ENCODE measurements around the gene THBS2. TPM values are rescaled to one million over a fixed set of nuclear protein-coding genes. Genes with fewer than 3 reads are reported as not detected.

Gene THBS2
- total RNA-seq, result 10 to 100 TPM in 8 of 9 donors, 1 to 10 TPM in 1; 7.9 to 51.7 (median 15.9) TPM
- 10 to 100 TPM in 1 of 2 donors, 1 to 10 TPM in 1; 1.9 to 19.8 TPM for polyA plus RNA-seq
- long read RNA-seq, donor 1, full-length matches to known transcripts, result 11 of 21 reads
- long read RNA-seq, donor 1, partial matches to known transcripts, result 10 of 21 reads
- long read RNA-seq, donor 1, other reads (novel, unspliced or antisense), result 0 of 21 reads
- long read RNA-seq, donor 2, full-length matches to known transcripts, result 31 of 57 reads
- long read RNA-seq, donor 2, partial matches to known transcripts, result 19 of 57 reads
- long read RNA-seq, donor 2, other reads (novel, unspliced or antisense), result 7 of 57 reads
- long read RNA-seq, donor 3, full-length matches to known transcripts, result 12 of 22 reads
- long read RNA-seq, donor 3, partial matches to known transcripts, result 8 of 22 reads
- long read RNA-seq, donor 3, other reads (novel, unspliced or antisense), result 2 of 22 reads

DNA sequence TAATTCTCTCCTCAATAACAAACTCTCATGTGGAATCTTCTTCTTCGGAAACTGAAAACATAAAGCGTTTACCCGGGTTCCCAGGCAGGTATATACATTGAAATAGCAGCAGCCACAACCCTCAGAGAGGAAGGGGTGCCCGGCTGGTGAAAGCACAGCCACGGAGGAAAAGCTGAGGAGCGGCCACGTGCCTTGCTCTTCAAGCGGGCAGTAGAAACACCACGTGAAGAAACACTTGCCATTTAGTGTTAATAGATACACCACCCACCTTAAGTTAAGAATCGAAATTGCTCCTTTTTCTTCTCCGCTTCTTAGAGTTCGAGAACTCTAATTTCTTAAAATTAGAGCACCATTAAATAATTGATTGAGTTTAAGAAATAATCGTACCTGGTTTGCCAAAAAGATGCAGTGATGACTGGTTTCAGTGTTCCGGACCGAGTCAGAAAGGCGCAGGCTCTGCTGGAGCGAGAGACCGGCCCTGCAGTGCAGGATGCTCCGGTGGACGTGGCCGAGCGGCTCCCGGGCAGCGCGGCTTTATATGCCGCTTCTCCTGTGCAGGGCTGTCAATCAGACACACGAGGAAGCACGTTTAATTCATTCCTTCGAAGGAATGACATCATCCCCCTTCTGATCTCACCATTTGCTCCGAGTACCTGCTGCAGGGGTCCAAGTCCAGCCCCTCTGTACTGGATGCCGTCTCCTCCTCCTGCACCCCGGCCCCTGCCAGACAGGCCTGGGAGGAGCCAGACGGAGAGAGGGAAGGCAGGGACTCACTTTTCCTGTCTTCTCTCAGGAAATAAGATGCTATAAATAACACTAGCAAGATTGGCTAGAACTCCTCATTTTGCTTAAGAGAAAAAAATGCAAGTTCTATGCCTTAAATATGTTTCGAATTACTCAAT, at the start of gene THBS2:
THBS2 (minus strand) TSS at position 510 of the 902 bp plus-strand sequence. CDS start 3,062 bp downstream, outside the sequence.
- 4 to 7% (median 6%) methylated on average over 33 to 34 of the region's 34 CpGs for WGBS, 4 donors
- peak within 1 kb of the TSS in 10 of 12 donors; percentile 41 to 75 (median 56) for H3K27ac ChIP-seq
- peaks cover 0 to 10% (median 2%) of the 10 kb centered on the region in 9 donors for H3K36me3 ChIP-seq
- peaks cover 0 to 72% (median 22%) of the 10 kb centered on the region in 9 donors for H3K27me3 ChIP-seq
- TF ChIP-seq, protein P1, sequence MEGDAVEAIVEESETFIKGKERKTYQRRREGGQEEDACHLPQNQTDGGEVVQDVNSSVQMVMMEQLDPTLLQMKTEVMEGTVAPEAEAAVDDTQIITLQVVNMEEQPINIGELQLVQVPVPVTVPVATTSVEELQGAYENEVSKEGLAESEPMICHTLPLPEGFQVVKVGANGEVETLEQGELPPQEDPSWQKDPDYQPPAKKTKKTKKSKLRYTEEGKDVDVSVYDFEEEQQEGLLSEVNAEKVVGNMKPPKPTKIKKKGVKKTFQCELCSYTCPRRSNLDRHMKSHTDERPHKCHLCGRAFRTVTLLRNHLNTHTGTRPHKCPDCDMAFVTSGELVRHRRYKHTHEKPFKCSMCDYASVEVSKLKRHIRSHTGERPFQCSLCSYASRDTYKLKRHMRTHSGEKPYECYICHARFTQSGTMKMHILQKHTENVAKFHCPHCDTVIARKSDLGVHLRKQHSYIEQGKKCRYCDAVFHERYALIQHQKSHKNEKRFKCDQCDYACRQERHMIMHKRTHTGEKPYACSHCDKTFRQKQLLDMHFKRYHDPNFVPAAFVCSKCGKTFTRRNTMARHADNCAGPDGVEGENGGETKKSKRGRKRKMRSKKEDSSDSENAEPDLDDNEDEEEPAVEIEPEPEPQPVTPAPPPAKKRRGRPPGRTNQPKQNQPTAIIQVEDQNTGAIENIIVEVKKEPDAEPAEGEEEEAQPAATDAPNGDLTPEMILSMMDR (IDR thresholded peaks at IDR 0.05), result no peak
- TF ChIP-seq POLR2A (IDR thresholded peaks at IDR 0.05), result peak in 1 of 2 donors; percentile 43
- peak within 1 kb of the TSS in 11 of 12 donors; percentile 18 to 66 (median 47) for H3K4me3 ChIP-seq
- H3K4me1 ChIP-seq, result peaks cover 0 to 19% (median 7%) of the 10 kb centered on the region in 12 donors
- intact Hi-C loops (cut with DNase I), result no loop called here
- ATAC-seq (peak; percentile 53 to 90 (median 86)), DNase-seq (peak; percentile 60 to 78 (median 69))
- peaks cover 0 to 2% (median 0%) of the 10 kb centered on the region in 12 donors for H3K9me3 ChIP-seq

GRCh38 chr6:169302716-169303115, 49.1 kb upstream of the THBS2 start:
- H3K9me3 ChIP-seq, result peaks cover 0 to 25% (median under 1%) of the 10 kb centered on the region in 12 donors
- intact Hi-C loops (cut with DNase I), result no loop called here
- H3K27ac ChIP-seq, result no peak overlapping the region
- WGBS, 4 donors, result 55 to 100% (median 60%) methylated on average over 1 to 3 of the region's 3 CpGs
- H3K4me1 ChIP-seq, result no peaks in the 10 kb centered on the region
- H3K36me3 ChIP-seq, result no peaks in the 10 kb centered on the region
- DNase-seq, result no peak
- no peak for ATAC-seq
- H3K27me3 ChIP-seq, result no peaks in the 10 kb centered on the region
- no peak for TF ChIP-seq POLR2A (IDR thresholded peaks at IDR 0.05)
- TF ChIP-seq, protein P1 (IDR thresholded peaks at IDR 0.05), result no peak
- no peak overlapping the region for H3K4me3 ChIP-seq

DNA sequence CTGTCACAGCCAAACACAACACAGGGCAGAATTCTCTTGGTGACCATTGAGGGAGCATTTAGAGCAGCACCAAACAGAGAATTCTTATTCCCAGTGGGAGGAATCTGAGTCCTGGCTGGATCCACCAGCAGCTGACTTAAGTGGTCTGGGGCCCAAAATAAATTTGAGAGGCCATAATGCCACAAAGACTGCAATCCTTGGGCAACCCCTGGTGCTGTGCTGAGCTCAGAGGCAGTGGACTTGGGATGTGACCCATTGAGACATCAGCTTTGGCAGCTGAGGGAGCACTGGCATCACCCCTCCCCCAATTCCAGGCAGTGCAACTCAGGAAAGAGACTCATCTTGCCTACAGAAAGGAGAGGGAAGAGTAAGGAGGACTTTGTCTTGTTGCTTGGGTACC, 48.6 kb upstream of the THBS2 start:
- Histone ChIP-seq H3K27ac (no peak overlapping the region), H3K4me1 (no peaks in the 10 kb centered on the region), H3K9me3 (peaks cover 0 to 21% (median 0%) of the 10 kb centered on the region in 12 donors), H3K4me3 (no peak overlapping the region), H3K36me3 (no peaks in the 10 kb centered on the region), H3K27me3 (no peaks in the 10 kb centered on the region)
- TF ChIP-seq, protein P1 (IDR thresholded peaks at IDR 0.05), result no peak
- TF ChIP-seq POLR2A (IDR thresholded peaks at IDR 0.05), result no peak
- intact Hi-C loops (cut with DNase I), result no loop called here
- DNase-seq, result no peak
- no peak for ATAC-seq
